HEK293 (cell line): Measurements from ENCODE around the gene C18orf32.
A peak's percentile ranks its signal among the peaks of the same experiment; 100 is the strongest.

Experiments
- HOXD13 ChIP-seq: sonication (generic); formaldehyde crosslinking; IDR thresholded peaks from 2 replicates; pipeline ENCODE4 v1.8.0; 2022; ENCODE audit warnings: missing genetic modification reagents, borderline replicate concordance
- TRIM28 ChIP-seq: IDR thresholded peaks from 2 replicates; pipeline ENCODE4 v1.6.1; 2011; ENCODE audit warnings: low read length, control low read depth, borderline replicate concordance
- ZIC2 ChIP-seq: fragments of 450-650 bp; formaldehyde crosslinking; IDR thresholded peaks from 2 replicates; pipeline ENCODE4 v1.5.1; 2016; ENCODE audit warnings: missing biosample characterization, missing genetic modification characterization
- ZNF121 ChIP-seq: fragments of 450-650 bp; formaldehyde crosslinking; IDR thresholded peaks from 2 replicates; pipeline ENCODE4 v1.5.1; 2016; ENCODE audit warnings: missing biosample characterization, missing genetic modification characterization
- ZNF23 ChIP-seq: fragments of 450-650 bp; formaldehyde crosslinking; IDR thresholded peaks from 2 replicates; pipeline ENCODE4 v1.5.1; 2016; ENCODE audit warnings: missing biosample characterization, missing genetic modification characterization, borderline replicate concordance
- ZNF239 ChIP-seq: fragments of 450-650 bp; formaldehyde crosslinking; IDR thresholded peaks from 2 replicates; pipeline ENCODE4 v1.5.1; 2016; ENCODE audit warnings: missing biosample characterization, missing genetic modification characterization
- ZNF24 ChIP-seq: fragments of 450-650 bp; formaldehyde crosslinking; IDR thresholded peaks from 2 replicates; pipeline ENCODE4 v1.5.1; 2016; ENCODE audit warnings: missing biosample characterization, missing genetic modification characterization
- ZNF311 ChIP-seq: fragments of 450-650 bp; formaldehyde crosslinking; IDR thresholded peaks from 2 replicates; pipeline ENCODE4 v1.5.1; 2017; ENCODE audit warnings: missing biosample characterization, missing genetic modification characterization, borderline replicate concordance
- ZNF350 ChIP-seq: fragments of 450-650 bp; formaldehyde crosslinking; IDR thresholded peaks from 2 replicates; pipeline ENCODE4 v1.5.0; 2017; ENCODE audit warnings: missing biosample characterization, mild to moderate bottlenecking, missing genetic modification characterization
- ZNF654 ChIP-seq: fragments of 450-650 bp; formaldehyde crosslinking; IDR thresholded peaks from 2 replicates; pipeline ENCODE4 v1.5.1; 2016; ENCODE audit warnings: low read depth, missing biosample characterization, missing genetic modification characterization
- ZNF677 ChIP-seq: fragments of 450-650 bp; IDR thresholded peaks from 2 replicates; pipeline ENCODE4 v1.5.0; 2018; ENCODE audit warnings: missing biosample characterization, mild to moderate bottlenecking, missing genetic modification characterization, moderate library complexity
- ZNF768 ChIP-seq: fragments of 450-650 bp; formaldehyde crosslinking; IDR thresholded peaks from 2 replicates; pipeline ENCODE4 v1.5.1; 2018; ENCODE audit warnings: missing biosample characterization, mild to moderate bottlenecking, missing genetic modification characterization
- TF ChIP-seq, protein P1 (sequence below): fragments of 450-650 bp; formaldehyde crosslinking; IDR thresholded peaks from 2 replicates; pipeline ENCODE4 v1.5.1; 2016; ENCODE audit warnings: missing biosample characterization, missing genetic modification characterization, low read depth
- TF ChIP-seq, protein P2 (sequence below): fragments of 450-650 bp; formaldehyde crosslinking; conservative IDR thresholded peaks from 2 replicates; pipeline ENCODE4 v1.5.1; 2016; ENCODE audit warnings: low read depth, missing biosample characterization, missing genetic modification characterization
- TF ChIP-seq, protein P3 (sequence below): fragments of 450-650 bp; formaldehyde crosslinking; IDR thresholded peaks from 2 replicates; pipeline ENCODE4 v1.5.1; 2016; ENCODE audit warnings: missing biosample characterization, missing genetic modification characterization
- TF ChIP-seq, protein P4 (sequence below): sonication (generic); formaldehyde crosslinking; IDR thresholded peaks from 2 replicates; pipeline ENCODE4 v1.8.1; 2022; ENCODE audit warnings: mild to moderate bottlenecking, moderate library complexity, missing genetic modification reagents
- TF ChIP-seq, protein P5 (sequence below): fragments of 450-650 bp; IDR thresholded peaks from 2 replicates; pipeline ENCODE4 v1.5.1; 2018; ENCODE audit warnings: missing biosample characterization, mild to moderate bottlenecking, missing genetic modification characterization
- TF ChIP-seq, protein P6 (sequence below): fragments of 450-650 bp; formaldehyde crosslinking; IDR thresholded peaks from 2 replicates; pipeline ENCODE4 v1.5.1; 2016; ENCODE audit warnings: missing biosample characterization, missing genetic modification characterization
- TF ChIP-seq, protein P7 (sequence below): fragments of 450-650 bp; formaldehyde crosslinking; IDR thresholded peaks from 2 replicates; pipeline ENCODE4 v1.5.1; 2016; ENCODE audit warnings: missing biosample characterization, missing genetic modification characterization
- TF ChIP-seq, protein P8 (sequence below): fragments of 450-650 bp; formaldehyde crosslinking; IDR thresholded peaks from 2 replicates; pipeline ENCODE4 v1.5.1; 2016; ENCODE audit warnings: missing biosample characterization, missing genetic modification characterization
- TF ChIP-seq, protein P9 (sequence below): fragments of 450-650 bp; formaldehyde crosslinking; IDR thresholded peaks from 2 replicates; pipeline ENCODE4 v1.5.1; 2016; ENCODE audit warnings: missing biosample characterization, missing genetic modification characterization

The C18orf32 gene

DNA sequence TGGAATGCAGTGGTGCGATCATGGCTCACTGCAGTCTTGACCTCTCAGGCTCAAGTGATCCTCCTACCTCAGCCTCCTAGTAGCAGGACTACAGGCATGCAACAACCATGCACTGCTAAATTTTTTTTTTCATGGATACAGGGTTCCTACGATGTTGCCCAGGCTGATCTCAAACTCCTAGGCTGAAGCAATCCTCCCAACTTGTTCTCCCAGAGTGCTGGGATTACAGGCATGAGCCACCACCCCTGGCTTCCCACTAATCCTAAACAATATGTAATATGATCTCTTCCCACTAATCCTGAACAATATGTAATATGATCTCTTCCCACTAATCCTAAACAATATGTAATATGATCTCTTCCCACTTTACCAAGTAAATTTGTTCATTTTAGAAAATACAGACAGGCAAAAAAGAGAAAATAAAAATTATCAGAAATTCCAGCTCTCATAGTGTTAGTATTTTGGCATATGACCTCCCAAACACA, 33.7 kb upstream of the C18orf32 start (continued):
- TF ChIP-seq, protein P1, sequence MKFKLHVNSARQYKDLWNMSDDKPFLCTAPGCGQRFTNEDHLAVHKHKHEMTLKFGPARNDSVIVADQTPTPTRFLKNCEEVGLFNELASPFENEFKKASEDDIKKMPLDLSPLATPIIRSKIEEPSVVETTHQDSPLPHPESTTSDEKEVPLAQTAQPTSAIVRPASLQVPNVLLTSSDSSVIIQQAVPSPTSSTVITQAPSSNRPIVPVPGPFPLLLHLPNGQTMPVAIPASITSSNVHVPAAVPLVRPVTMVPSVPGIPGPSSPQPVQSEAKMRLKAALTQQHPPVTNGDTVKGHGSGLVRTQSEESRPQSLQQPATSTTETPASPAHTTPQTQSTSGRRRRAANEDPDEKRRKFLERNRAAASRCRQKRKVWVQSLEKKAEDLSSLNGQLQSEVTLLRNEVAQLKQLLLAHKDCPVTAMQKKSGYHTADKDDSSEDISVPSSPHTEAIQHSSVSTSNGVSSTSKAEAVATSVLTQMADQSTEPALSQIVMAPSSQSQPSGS (tag by site-specific recombination), result 0 out of 2 replicates have a peak, but pooled peaks have one; percentile 25
- TF ChIP-seq ZNF311, result no peak
- no peak for TF ChIP-seq ZNF23 (tag by site-specific recombination)
- TF ChIP-seq TRIM28, result no peak
- TF ChIP-seq, protein P2, sequence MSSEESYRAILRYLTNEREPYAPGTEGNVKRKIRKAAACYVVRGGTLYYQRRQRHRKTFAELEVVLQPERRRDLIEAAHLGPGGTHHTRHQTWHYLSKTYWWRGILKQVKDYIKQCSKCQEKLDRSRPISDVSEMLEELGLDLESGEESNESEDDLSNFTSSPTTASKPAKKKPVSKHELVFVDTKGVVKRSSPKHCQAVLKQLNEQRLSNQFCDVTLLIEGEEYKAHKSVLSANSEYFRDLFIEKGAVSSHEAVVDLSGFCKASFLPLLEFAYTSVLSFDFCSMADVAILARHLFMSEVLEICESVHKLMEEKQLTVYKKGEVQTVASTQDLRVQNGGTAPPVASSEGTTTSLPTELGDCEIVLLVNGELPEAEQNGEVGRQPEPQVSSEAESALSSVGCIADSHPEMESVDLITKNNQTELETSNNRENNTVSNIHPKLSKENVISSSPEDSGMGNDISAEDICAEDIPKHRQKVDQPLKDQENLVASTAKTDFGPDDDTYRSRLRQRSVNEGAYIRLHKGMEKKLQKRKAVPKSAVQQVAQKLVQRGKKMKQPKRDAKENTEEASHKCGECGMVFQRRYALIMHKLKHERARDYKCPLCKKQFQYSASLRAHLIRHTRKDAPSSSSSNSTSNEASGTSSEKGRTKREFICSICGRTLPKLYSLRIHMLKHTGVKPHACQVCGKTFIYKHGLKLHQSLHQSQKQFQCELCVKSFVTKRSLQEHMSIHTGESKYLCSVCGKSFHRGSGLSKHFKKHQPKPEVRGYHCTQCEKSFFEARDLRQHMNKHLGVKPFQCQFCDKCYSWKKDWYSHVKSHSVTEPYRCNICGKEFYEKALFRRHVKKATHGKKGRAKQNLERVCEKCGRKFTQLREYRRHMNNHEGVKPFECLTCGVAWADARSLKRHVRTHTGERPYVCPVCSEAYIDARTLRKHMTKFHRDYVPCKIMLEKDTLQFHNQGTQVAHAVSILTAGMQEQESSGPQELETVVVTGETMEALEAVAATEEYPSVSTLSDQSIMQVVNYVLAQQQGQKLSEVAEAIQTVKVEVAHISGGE (tag by site-specific recombination), result no peak
- no peak for TF ChIP-seq HOXD13 (CRISPR knock-in tag)
- no peak for TF ChIP-seq ZNF239 (tag by site-specific recombination)
- TF ChIP-seq, protein P3, sequence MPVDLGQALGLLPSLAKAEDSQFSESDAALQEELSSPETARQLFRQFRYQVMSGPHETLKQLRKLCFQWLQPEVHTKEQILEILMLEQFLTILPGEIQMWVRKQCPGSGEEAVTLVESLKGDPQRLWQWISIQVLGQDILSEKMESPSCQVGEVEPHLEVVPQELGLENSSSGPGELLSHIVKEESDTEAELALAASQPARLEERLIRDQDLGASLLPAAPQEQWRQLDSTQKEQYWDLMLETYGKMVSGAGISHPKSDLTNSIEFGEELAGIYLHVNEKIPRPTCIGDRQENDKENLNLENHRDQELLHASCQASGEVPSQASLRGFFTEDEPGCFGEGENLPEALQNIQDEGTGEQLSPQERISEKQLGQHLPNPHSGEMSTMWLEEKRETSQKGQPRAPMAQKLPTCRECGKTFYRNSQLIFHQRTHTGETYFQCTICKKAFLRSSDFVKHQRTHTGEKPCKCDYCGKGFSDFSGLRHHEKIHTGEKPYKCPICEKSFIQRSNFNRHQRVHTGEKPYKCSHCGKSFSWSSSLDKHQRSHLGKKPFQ (tag by site-specific recombination), result peak; percentile 78; the same call in 1 of the 2 replicates
- TF ChIP-seq ZIC2 (tag by site-specific recombination), result peak; percentile 73
- TF ChIP-seq, protein P4, sequence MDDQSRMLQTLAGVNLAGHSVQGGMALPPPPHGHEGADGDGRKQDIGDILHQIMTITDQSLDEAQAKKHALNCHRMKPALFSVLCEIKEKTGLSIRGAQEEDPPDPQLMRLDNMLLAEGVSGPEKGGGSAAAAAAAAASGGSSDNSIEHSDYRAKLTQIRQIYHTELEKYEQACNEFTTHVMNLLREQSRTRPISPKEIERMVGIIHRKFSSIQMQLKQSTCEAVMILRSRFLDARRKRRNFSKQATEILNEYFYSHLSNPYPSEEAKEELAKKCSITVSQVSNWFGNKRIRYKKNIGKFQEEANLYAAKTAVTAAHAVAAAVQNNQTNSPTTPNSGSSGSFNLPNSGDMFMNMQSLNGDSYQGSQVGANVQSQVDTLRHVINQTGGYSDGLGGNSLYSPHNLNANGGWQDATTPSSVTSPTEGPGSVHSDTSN, result no peak
- TF ChIP-seq, protein P5, sequence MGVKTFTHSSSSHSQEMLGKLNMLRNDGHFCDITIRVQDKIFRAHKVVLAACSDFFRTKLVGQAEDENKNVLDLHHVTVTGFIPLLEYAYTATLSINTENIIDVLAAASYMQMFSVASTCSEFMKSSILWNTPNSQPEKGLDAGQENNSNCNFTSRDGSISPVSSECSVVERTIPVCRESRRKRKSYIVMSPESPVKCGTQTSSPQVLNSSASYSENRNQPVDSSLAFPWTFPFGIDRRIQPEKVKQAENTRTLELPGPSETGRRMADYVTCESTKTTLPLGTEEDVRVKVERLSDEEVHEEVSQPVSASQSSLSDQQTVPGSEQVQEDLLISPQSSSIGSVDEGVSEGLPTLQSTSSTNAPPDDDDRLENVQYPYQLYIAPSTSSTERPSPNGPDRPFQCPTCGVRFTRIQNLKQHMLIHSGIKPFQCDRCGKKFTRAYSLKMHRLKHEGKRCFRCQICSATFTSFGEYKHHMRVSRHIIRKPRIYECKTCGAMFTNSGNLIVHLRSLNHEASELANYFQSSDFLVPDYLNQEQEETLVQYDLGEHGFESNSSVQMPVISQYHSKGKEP (tag by site-specific recombination), result peak; percentile 60; the same call in 1 of the 2 replicates
- TF ChIP-seq ZNF24 (tag by site-specific recombination), result peak; percentile 51; the same call in 1 of the 2 replicates
- no peak for TF ChIP-seq ZNF677 (tag by site-specific recombination)
- no peak for TF ChIP-seq ZNF350 (tag by site-specific recombination)
- TF ChIP-seq ZNF121 (tag by site-specific recombination), result no peak
- TF ChIP-seq, protein P6, sequence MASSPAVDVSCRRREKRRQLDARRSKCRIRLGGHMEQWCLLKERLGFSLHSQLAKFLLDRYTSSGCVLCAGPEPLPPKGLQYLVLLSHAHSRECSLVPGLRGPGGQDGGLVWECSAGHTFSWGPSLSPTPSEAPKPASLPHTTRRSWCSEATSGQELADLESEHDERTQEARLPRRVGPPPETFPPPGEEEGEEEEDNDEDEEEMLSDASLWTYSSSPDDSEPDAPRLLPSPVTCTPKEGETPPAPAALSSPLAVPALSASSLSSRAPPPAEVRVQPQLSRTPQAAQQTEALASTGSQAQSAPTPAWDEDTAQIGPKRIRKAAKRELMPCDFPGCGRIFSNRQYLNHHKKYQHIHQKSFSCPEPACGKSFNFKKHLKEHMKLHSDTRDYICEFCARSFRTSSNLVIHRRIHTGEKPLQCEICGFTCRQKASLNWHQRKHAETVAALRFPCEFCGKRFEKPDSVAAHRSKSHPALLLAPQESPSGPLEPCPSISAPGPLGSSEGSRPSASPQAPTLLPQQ, result peak; percentile 56; the same call in 1 of the 2 replicates
- TF ChIP-seq, protein P7, sequence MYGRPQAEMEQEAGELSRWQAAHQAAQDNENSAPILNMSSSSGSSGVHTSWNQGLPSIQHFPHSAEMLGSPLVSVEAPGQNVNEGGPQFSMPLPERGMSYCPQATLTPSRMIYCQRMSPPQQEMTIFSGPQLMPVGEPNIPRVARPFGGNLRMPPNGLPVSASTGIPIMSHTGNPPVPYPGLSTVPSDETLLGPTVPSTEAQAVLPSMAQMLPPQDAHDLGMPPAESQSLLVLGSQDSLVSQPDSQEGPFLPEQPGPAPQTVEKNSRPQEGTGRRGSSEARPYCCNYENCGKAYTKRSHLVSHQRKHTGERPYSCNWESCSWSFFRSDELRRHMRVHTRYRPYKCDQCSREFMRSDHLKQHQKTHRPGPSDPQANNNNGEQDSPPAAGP (tag by site-specific recombination), result peak; percentile 72; the same call in 1 of the 2 replicates
- TF ChIP-seq, protein P8, sequence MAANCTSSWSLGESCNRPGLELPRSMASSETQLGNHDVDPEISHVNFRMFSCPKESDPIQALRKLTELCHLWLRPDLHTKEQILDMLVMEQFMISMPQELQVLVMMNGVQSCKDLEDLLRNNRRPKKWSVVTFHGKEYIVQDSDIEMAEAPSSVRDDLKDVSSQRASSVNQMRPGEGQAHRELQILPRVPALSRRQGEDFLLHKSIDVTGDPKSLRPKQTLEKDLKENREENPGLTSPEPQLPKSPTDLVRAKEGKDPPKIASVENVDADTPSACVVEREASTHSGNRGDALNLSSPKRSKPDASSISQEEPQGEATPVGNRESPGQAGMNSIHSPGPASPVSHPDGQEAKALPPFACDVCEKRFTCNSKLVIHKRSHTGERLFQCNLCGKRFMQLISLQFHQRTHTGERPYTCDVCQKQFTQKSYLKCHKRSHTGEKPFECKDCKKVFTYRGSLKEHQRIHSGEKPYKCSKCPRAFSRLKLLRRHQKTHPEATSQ (tag by site-specific recombination), result no peak
- no peak for TF ChIP-seq ZNF654 (tag by site-specific recombination)
- TF ChIP-seq, protein P9, sequence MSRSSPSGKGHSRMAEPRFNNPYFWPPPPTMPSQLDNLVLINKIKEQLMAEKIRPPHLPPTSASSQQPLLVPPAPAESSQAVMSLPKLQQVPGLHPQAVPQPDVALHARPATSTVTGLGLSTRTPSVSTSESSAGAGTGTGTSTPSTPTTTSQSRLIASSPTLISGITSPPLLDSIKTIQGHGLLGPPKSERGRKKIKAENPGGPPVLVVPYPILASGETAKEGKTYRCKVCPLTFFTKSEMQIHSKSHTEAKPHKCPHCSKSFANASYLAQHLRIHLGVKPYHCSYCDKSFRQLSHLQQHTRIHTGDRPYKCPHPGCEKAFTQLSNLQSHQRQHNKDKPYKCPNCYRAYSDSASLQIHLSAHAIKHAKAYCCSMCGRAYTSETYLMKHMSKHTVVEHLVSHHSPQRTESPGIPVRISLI (tag by site-specific recombination), result peak; percentile 79
- no peak for TF ChIP-seq ZNF768 (tag by site-specific recombination)
